ENCODE measurements around the gene TRIM29. TPM values are rescaled to one million over a fixed set of nuclear protein-coding genes. Genes with fewer than 3 reads are reported as not detected.

TRIM29 gene
- total RNA-seq, 1 experiment from 2014 or later: not detected

DNA sequence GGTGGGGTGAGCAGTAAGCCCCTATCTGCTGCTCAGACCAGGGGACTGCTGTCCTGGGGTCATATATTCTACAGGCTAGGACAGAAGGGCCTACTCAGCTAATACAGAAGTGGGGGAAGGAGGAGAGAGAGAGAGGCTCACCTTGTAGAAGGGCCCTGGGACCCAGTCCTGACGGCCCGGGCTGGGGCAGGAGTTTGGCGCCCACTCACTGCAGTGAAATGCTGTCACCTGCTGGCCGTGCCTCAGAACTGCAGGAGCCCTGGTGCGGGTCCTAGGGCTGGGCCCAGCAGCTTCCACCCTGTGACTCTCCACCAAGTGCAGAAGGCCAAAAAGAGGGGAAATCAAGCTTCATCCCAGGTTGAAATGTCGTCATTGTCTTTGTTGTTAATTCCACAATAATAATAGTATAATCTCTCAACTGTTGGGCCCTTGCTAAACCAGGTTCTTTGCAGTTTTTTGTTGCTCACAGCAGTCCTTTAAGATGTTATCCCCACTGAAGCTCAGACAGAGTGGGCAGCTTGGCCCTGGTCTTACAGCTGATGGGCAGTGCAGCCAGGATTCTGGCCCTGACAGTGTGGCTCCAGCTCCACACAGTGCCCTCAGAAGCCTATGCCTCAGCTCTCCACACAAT is 29.6 kb downstream of the TRIM29 start:
- H3K36me3 Mint-ChIP-seq (ENCODE audit: insufficient read depth in 1 of 3, low read depth in 3 of 3): peaks cover 0 to 5% (median 0%) of the 10 kb centered on the region in 3 experiments; a peak in 2 of 7 replicates
- Histone ChIP-seq H2BK15ac (ENCODE audit: low read depth, low read length) (no peak overlapping the region), H2BK5ac (ENCODE audit: insufficient read length, low read length) (no peak overlapping the region), H2BK12ac (ENCODE audit: insufficient read length, low read depth, low read length) (no peak overlapping the region), H3K27me3 (ENCODE audit: insufficient read depth, low read length) (no peaks in the 10 kb centered on the region), H3K23me2 (ENCODE audit: insufficient read length, low read depth, low read length, poor library complexity, severe bottlenecking) (no peaks in the 10 kb centered on the region), H2AFZ (ENCODE audit: low read length) (no peak overlapping the region), H3T11ph (ENCODE audit: low read length) (no peak overlapping the region), H2AK5ac (ENCODE audit: insufficient read length, low read length) (no peak overlapping the region), H3K14ac (ENCODE audit: insufficient read depth, low read length) (no peak overlapping the region), H2BK120ac (ENCODE audit: low read depth, low read length, poor library complexity, severe bottlenecking) (no peak overlapping the region), H3K79me1 (ENCODE audit: insufficient read depth, low read depth, low read length, poor library complexity, severe bottlenecking) (no peaks in the 10 kb centered on the region), H3K4me2 (ENCODE audit: insufficient read depth, insufficient read length, low read length) (no peak overlapping the region), H3K56ac (ENCODE audit: insufficient read length, low read depth, low read length) (no peak overlapping the region), H2BK20ac (ENCODE audit: low read depth, low read length, poor library complexity, severe bottlenecking) (no peak overlapping the region), H4K91ac (ENCODE audit: insufficient read length, low read depth, low read length) (no peak overlapping the region), H4K20me1 (ENCODE audit: control insufficient read depth, insufficient read depth, insufficient read length) (no peaks in the 10 kb centered on the region), H3K4me1 (ENCODE audit: insufficient read depth, low read length) (peaks cover 2% of the 10 kb centered on the region; the same call in 1 of the 2 replicates), H3K4ac (ENCODE audit: low read depth, low read length) (no peak overlapping the region), H3K18ac (ENCODE audit: insufficient read length, low read depth, low read length) (no peak overlapping the region), H4K8ac (replicated peaks; ENCODE audit: insufficient read length, low read depth, low read length) (no peak overlapping the region), H3K79me2 (ENCODE audit: insufficient read depth, low read length) (no peaks in the 10 kb centered on the region), H3K9me3 (ENCODE audit: control insufficient read depth, low read depth, low read length) (no peaks in the 10 kb centered on the region), H3K9ac (ENCODE audit: extremely low read depth, insufficient read length, low read length) (no peak overlapping the region), H4K5ac (ENCODE audit: insufficient read length, low read depth, low read length) (no peak overlapping the region), H3K27ac (ENCODE audit: insufficient read length, low read depth, low read length) (no peak overlapping the region), H3K23ac (ENCODE audit: insufficient read length, low read depth, low read length) (no peak overlapping the region)
- TF ChIP-seq, protein P1, sequence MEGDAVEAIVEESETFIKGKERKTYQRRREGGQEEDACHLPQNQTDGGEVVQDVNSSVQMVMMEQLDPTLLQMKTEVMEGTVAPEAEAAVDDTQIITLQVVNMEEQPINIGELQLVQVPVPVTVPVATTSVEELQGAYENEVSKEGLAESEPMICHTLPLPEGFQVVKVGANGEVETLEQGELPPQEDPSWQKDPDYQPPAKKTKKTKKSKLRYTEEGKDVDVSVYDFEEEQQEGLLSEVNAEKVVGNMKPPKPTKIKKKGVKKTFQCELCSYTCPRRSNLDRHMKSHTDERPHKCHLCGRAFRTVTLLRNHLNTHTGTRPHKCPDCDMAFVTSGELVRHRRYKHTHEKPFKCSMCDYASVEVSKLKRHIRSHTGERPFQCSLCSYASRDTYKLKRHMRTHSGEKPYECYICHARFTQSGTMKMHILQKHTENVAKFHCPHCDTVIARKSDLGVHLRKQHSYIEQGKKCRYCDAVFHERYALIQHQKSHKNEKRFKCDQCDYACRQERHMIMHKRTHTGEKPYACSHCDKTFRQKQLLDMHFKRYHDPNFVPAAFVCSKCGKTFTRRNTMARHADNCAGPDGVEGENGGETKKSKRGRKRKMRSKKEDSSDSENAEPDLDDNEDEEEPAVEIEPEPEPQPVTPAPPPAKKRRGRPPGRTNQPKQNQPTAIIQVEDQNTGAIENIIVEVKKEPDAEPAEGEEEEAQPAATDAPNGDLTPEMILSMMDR (conservative IDR thresholded peaks at IDR 0.05): peak; percentile 99
- peaks cover 19 to 27% of the 10 kb centered on the region in 2 experiments for H3K4me1 Mint-ChIP-seq
- peaks cover 70% of the 10 kb centered on the region for H3K27me3 Mint-ChIP-seq (ENCODE audit: low read depth)
- no CpG with 5 or more reads among the region's 6 CpGs for WGBS (ENCODE audit: extremely low coverage, insufficient read length, low lambda C conversion rate)
- peaks cover 0 to 4% of the 10 kb centered on the region in 2 experiments; a peak in 3 of 5 replicates for H3K9me3 Mint-ChIP-seq
- H3K4me3 Mint-ChIP-seq: no peak overlapping the region
- peak; percentile 78 for DNase-seq
- H3K27ac Mint-ChIP-seq: no peak overlapping the region

Data from H9 (cell line).